ENCODE measurements around the gene GPS1. TPM values are rescaled to one million over a fixed set of nuclear protein-coding genes. Genes with fewer than 3 reads are reported as not detected.

Gene GPS1
- polyA plus RNA-seq, 1 donor, result 69.4 TPM

DNA sequence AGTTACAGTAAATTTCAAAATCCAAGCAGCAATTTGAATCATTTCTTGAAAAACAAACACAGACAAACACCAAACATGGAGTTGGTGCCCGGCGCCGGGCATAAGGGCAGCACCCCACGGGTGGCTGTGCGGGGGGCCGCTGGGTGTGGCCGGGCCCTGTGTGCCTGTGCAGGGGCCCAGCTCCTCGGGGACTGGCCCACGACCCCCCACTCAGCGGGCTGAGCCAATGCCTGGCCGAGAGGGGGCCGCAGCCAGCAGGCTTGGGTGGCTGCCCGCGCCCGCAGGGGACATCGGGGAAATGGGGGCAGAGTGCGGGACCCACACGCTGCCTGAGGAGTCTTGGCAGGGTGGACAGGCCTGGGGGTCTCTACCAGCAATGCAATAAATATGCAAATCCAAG lies 26.7 kb downstream of the GPS1 start:
- DNase-seq (ENCODE audit: low read depth), result no peak

DNA sequence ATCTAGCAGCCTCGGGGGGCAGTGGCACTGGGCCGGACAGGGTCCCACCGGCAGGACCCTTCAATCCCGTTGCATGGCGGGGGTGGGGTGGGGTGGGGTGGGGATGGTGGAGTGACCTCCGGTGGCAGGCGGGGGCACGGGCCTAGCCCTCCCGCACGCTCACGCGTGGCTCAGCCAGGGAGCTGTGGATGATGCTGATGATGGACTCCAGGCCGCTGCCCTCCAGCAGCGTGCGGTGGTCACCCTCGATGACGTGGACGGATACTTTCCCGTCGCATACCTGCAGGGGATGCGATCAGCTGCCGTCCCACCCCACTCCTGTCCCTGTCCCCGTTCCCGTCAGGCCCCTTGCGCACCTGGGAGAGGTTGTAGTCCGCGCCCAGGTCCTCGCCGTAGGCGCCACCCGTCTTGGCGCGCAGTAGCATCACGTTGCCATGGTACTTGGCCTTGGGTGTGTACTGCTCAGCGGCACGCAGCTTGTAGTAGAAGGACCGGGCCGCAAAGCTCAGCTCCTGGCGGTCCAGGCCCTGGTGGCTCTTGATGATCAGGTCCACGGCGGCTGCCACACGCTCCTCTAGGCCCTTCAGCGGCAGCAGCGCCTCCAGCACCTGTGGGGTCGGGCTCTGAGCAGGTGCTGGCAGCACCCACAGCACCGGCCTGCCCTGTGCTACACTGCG lies 27.4 kb downstream of the GPS1 start:
- no peak for DNase-seq (ENCODE audit: low read depth)

DNA sequence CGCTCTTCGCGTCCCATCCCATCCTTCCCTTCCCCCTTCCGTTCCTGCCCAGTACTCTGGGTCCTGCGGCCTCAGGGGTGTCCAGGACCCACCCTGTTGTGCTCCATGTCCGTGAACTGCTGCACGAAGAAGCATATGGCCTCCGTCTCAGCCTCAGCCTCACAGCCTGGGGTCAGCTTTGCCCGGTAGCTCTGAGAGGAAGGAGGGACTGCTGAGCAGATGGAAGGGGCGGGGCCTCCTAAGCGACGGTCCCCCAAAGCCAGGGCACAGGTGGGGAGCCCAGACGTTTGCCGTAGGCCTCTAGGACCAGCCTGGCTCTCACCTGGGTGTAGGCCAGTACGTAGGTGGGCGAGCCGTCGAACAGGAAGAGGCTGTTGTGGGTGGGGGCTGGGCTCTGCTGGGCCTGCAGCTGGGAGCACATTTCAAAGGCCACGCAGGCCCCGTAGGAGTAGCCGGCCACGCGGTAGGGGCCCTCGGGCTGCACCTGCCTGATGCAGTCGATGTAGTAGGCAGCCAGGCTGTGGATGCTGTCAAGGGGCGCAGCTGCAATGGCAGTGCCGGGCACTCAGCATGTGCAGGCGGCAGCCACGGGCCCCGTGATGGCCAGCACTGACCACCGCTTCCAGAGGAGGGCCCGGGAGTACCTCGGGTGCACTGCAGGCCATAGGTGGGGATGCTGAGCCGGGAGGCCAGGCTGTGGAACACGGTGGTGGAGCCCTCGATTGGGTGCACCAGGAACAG lies 28.5 kb downstream of the GPS1 start:
- no peak for DNase-seq (ENCODE audit: low read depth)

DNA sequence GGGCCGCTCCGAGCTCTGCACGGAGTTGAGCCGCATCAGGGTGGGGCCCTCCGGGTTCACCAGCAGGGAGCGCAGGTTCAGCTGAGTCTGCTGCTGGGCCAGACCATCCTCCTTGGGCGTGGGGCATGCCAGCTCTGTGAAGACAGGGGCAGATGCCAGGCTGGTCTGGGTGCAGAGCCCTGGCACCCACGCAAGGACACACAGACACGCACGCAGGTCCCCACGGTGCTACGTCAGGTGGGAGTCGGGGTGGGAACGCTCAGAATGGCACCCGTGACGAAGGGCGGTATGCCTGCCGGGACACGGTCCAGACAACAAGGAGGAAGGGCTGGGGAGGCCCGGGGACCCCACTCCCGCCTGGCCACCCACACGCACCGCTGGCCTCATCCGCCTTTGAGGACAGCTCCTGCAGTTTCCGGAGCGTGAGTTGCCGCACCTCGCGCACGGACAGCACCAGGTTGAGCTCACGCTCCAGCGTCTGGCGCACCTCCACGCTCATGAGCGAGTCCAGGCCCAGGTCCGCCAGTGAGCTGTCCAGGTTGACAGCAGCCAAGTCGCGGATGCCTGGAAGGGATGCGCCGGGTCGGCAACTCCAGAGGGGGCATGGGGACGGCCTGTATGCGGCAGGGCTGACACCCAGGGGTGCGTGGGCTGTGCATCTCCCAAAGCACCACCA lies 29.2 kb downstream of the GPS1 start:
- DNase-seq (ENCODE audit: low read depth), result no peak

DNA sequence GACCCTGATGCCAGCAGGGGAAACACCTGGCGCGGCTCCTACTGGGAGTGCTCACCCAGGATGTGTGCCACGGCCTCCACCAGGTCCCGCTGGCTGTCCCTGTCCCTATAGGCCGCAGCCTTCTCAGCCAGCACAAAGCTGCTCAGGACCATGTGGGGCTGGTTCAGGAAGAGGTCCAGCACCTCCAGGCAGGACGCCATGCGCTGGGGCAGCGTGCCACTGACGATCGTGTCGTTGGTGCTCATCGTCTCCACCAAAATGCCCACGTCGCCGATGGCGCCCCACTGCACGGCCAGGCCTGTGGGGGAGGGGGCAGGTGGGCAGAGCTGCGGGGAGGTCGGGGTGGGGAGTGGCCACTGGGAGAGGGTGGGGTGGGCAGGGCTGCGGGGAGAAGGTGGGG lies 29.8 kb downstream of the GPS1 start:
- DNase-seq (ENCODE audit: low read depth), result no peak

DNA sequence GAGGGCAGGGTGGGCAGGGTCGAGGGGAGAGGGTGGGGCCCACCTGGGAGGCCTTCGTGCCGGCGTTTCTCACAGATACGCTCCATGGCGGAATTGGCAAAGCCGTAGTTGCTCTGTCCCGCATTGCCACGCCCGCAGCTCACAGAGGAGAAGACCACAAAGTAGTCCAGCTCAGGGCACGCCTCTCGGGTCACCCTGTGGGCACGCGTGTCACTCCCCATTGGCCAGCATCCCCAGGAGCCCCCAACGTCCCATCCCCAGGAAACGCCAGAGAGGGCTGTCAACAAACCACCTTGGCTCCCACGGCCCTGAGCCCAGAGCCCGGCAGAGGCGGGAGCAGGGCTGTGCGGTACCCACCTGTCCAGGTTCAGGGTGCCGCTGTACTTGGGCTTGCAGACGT lies 30.3 kb downstream of the GPS1 start:
- no peak for DNase-seq (ENCODE audit: low read depth)

DNA sequence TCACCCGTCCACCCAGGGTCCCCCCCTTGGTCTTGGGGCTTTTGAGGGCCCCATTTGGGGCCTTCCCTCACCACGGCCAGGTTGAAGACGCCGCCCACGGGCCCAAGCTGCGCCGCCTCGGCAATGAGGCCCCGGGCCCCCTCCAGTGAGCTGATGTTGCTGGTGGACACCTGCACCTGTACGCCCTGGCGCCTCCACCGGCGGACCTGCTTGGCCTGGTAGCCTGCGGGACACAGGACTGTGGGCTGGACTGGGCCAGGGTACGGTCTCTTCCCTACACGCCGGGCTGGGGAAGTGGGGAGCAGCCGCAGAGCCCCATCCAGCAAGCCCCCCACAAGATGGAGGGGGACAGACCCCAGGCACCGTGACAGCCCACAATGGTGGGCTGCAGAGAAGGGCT lies 30.8 kb downstream of the GPS1 start:
- DNase-seq (ENCODE audit: low read depth), result no peak

DNA sequence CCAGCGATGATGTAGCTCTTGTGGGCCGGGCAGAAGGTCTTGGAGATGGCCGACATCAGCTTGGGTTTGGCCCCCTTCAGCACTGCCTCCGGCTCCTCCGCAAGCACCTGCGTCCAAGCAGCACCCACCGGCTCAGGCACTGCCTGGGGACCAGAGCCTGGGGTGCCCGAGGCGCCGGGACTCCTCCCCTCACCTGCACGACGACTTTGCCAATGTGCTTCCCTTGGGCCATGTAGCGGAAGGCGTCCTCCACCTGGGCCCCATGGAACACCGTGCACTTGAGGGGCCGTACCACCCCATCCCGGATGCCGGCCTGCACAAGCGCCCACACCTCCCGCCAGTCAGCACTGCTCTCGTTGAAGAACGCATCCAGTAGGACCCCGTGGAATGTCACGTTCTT lies 31.3 kb downstream of the GPS1 start:
- no peak for DNase-seq (ENCODE audit: low read depth)

DNA sequence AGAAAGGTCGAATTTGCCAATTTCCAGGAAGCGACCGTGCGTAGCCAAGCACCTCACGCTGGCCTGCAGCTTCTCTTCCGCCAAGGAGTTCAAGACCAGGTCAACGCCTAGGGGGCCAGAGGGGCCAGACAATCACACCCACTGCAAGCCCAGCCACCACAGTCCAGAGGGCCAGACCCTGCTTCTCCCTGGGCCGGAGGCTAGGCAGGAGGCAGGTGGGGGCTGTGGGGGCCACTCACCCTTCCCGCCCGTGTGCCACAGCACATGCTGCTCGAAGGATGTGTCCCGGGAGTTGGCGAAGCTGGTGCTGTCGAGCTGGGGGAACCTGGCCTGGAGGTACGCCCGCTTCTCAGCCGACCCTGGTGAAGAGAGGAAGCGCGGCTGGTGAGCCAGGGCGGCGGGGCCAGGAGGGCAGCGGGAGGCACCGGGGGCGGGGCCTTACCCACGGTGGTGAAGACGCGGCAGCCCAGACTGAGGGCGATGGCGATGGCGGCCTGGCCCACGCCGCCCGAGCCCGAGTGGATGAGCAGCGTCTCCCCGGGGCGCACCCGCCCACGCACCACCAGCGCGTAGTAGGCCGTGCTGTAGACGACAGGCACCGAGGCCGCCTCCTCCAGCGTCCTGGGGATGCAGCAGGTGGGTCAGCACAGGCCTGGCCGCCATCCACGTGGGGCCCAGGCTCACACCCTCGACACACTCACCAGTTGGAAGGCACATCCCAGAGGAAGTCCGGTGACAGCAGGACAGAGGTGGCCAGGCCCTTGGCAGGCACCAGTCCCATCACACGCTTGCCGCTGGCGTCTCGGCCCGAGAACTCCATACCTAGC lies 32.0 kb downstream of the GPS1 start:
- DNase-seq (ENCODE audit: low read depth), result no peak

DNA sequence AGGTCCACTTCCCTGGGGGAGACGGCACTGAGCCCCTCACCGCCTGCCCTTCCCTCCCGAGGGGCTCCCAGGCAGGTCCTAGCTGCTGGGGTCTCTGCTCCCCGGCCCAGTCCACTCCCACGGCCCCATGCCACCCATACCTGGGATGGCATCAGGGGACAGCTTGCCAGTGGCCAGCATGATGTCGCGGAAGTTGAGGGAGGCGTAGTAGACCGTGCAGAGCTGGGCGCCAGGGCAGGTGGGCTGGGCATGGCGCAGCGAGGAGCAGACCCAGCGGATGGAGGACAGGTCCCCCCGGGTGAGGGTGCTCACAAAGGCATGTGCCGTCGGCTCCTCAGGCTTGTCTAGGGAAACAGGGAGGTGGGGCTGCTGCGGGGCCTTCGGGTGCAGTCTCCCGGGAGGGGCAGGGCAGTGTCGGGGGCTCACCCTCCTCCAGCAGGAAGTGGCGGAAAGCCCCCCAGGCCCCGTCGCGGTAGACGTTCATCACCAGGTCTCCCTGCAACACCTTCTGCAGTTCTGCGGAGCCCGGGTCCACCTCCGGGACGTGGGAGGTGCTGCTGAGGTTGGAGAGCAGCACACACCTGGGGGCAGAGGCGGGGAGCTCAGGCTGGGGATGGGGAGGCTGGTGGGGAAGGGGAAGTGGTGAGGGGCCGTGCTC lies 32.8 kb downstream of the GPS1 start:
- DNase-seq (ENCODE audit: low read depth), result no peak

DNA sequence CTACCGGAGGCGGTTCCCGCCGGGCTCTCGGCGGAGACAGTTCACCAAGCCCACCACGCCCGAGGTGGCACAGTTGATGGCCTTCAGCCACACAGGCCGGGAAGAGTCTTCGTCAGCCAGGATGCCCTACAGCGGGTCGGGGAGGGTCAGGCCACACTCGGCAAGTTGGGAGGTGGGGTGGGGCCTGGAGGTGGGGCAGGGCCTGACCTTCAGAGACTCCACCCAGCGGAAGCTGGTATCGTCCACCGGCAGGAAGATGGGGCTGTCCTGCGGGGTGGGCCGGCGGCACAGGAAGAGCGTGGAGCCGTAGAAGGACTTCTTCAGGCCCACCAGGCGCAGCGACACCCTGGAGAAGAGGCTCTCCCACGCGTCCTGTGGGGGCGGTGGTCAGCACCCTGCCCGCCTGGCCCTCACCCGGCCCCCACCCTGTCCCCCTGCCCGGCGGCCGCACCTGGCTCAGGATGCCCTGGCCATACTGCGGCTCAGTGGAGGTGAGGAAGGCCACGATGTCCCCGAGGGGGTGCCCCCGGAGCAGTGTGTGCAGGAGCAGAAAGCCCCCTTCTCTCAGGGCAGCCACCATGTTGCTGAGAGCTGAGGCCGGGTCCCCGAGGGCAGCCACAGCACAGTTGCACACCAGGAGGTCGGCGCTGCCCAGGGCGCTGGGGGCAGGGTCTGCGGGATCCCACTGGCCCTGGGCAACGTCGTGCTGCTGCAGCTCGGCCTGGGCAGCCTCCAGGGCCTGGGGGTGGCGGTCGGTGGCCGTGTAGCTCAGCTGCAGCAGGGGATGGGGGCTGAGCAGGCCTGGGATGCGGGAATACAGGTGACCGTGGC lies 33.5 kb downstream of the GPS1 start:
- no peak for DNase-seq (ENCODE audit: low read depth)

DNA sequence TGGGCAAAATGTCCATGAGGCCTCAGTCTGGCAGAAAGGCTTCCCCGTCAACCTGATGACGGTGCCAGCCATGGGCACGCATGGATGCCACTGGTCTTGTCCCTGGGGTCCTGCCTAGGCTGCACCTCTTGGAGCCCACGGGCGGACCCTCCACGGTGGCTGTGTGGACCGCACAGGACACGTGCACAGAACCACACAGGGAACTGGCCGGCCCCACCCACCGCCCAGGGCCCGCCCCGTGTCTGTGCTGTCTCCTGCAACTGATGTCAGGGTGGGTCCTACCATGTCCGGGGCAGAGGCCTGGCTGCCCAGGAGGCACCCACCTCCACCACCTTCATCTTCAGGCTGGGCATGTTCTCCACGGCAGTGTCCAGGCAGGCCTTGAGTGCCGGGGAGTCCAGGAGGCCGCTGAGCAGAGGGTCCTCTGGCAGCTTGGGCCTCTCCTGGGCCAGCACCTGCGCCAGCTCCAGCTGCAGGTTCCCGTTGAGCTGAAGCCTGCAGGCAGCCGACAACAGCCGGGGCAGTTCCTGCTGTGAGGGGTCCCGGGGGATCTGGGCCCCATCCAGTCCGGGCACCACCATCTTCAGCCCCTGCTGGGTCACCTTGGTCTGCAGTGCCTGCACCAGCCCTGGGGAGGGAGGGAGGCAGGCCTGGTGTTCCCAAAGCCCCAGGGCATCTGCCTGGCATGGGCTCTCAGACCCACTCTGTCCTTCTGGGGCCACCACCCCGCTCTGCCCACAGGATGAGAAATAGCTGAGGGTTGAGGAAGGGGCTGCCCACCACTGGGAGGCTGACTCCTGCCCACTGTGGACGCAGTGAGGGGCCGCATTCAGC lies 34.5 kb downstream of the GPS1 start:
- no peak for DNase-seq (ENCODE audit: low read depth)

DNA sequence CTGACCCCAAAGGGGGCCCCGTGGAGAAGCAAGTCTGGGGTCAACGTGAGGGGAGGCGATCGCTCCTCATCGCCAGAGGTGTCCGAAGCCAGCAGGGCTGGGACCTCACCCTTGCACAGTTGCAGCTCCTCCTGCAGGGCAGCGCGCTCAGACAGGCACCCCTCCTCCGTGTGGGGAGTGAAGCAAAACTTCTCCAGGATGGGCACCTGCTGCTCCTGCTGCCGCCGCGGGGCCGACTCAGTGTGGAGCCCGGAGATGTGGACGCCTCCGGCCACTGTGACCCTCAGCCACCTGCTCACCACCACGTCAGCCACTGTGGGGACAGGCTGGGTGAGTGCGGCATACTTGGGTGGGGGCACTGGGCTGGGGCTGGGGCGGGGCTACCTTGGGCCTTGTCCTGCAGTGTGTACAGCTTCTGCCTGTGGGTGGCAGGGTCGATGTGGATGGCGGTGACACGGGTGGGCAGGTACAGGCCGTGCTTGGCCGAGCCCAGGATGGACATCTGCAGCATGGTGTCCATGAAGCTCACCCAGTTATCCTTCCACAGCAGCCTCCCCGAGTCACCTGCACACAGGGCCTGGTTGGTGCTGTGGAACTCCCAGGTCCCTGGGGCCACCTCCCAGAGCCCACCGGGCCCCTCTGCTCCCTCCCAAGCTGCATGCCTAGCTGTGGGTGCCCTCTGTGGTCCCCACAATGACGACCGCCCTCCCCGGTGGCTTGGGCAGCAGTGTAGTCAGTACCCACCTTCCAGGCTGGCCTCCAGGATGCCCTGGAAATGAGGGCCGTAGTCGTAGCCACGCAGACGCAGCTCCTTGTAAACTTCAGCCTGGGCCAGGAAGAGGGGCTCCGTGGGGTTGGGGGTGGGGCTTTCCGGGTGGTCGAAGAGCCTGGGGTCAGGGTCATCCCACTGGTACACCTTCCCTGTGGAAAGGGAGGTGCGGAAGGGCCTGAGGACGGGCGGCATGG lies 35.5 kb downstream of the GPS1 start:
- DNase-seq (ENCODE audit: low read depth), result no peak

DNA sequence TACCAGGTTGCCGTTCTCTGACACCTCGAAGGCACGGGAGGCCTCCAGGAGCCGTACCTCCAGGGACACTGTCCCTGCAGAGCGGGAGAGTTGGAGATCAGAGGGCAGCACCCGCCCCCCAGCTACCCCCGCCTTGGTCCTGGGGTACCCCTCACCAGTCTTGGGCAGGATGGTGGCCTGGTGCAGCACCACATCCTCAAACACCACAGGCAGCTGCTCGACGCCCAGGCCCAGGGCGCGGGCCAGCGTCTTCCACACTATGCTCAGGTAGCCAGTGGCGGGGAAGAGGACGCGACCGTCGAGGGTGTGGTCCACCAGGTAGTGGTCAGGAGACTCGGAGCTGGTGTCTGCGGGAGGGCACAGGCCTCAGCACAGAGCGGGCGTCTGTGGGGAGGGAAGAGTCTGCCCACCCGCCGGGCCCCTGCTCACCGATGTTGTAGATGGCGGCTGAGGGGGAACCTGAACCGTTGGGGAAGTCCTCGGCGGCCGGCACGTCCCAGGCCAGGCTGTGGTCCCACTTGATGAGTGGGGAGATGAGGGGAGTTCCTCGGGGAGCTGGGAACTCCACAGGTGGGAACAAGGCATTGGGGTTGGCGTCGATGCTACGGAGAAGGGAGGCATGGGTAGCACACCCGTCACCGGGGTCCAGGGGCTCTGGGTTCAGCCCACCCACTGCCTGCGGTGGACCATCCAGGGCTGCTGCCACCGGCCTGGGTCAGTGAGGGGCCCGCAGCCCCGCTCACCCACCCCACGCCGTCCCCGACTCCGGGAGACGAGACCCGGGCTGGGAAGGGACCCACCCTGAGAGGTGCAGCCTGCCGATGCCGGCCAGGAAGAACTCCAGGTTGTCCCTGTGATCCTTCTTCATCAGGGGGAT lies 36.5 kb downstream of the GPS1 start:
- no peak for DNase-seq (ENCODE audit: low read depth)

DNA sequence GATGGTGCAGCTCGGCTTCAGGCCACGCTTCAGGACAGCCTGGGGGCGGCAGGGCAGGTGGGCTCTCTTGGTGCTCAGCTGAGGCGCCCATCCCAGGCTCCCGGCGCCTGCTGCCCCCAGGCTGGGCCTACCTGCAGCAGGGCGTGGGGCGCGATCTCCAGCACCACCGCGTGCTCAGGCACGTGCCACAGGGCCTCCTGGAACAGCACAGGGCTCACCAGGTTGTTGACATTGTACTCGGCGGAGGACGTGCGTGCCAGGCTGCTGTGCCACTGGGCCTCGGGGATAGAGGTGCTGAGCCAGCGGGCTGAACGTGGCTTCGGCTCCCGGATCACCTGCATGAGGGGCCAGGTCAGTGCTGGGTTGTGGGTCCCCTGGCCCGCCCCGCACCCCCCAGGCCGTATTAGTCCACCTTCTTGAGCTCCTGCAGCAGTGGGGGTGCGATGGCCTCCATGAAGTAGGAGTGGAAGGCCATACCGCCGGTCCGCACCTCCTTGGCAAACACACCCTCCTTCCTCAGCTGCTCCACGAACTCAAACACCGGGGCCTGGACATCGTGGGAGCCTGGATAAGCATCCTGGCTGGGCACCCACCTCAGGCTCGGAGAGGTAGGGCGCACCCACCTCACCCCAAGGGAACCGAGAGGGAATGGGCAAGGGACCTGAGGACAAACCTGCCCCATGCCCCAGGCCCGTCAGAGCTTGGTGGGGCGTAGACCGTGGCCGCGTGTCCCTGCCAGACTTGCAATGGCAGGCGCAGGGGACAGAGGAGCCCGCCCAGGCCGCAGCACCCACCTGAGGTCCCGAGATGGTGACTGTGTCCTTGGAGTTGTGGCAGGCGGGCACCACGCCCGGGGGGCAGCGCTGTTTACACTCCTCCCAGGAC lies 37.4 kb downstream of the GPS1 start:
- no peak for DNase-seq (ENCODE audit: low read depth)

DNA sequence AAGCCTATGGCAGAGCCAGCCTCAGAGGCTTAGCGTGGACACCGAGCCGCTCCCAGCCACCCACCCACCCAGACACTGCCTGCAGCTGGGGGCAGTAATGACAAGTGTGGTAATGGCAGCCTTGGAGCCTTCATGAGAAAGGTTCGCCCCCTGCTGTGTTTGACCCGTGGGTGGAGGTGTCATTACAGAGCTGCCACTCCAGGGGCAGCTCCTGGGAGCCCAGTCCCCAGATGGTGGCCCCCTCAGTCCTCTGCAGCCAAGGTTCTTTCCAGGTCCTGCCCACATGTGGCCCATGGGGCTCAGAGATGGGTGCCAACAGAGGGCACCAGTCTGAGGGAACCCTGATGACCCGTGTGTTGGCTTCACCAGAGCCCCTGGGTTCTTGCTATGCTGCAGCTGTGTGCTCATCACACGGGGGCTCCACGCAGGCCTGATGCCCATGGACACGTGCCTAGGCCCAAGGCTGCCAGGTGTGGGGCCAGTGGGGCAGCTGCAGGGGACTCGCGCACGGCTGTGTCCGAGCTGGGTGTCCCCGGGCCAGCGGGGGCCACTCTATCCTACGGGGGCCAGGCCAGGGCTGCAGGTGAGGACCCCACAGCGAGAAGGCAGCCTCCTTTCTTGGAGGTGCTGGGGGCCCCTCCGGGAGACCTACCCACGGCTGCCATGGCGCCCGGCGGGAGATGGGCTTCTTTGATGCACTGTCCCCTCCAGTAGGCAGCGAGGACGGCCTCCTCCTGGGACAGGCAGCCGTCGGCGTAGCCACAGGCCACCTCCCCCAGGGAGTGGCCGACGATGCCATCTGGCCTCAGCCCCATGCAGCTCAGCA lies 38.2 kb downstream of the GPS1 start:
- DNase-seq (ENCODE audit: low read depth), result no peak

All from forelimb muscle (tissue), 1 donor.